ENCODE results near the gene DSCAML1.

Gene DSCAML1

GRCh38 chr11:117744471-117745150 is 52.4 kb downstream of the DSCAML1 start:
- Histone ChIP-seq H3K4me3 (ENCODE audit: low read depth, low read length, poor library complexity, severe bottlenecking) (no peak overlapping the region), H3K9me3 (ENCODE audit: low read length) (no peaks in the 10 kb centered on the region), H3K79me2 (ENCODE audit: insufficient read depth, low read length) (no peaks in the 10 kb centered on the region), H3K4me2 (ENCODE audit: low read length) (no peak overlapping the region), H3F3A (ENCODE audit: insufficient read depth, low read length) (no peaks in the 10 kb centered on the region), H2AFZ (ENCODE audit: low read length) (no peak overlapping the region), H3K9me2 (ENCODE audit: low read depth, low read length) (no peaks in the 10 kb centered on the region), H4K20me1 (ENCODE audit: insufficient read depth, low read length) (no peaks in the 10 kb centered on the region), H3K27ac (ENCODE audit: low read depth, low read length, poor library complexity, severe bottlenecking) (no peak overlapping the region), H3K9ac (ENCODE audit: low read length) (no peak overlapping the region), H3K36me3 (ENCODE audit: insufficient read depth, low read length) (no peaks in the 10 kb centered on the region), H3K27me3 (ENCODE audit: insufficient read depth, low read length) (no peaks in the 10 kb centered on the region), H3K4me1 (ENCODE audit: insufficient read depth, low read length, severe bottlenecking) (no peaks in the 10 kb centered on the region)
- TF ChIP-seq, protein P1, sequence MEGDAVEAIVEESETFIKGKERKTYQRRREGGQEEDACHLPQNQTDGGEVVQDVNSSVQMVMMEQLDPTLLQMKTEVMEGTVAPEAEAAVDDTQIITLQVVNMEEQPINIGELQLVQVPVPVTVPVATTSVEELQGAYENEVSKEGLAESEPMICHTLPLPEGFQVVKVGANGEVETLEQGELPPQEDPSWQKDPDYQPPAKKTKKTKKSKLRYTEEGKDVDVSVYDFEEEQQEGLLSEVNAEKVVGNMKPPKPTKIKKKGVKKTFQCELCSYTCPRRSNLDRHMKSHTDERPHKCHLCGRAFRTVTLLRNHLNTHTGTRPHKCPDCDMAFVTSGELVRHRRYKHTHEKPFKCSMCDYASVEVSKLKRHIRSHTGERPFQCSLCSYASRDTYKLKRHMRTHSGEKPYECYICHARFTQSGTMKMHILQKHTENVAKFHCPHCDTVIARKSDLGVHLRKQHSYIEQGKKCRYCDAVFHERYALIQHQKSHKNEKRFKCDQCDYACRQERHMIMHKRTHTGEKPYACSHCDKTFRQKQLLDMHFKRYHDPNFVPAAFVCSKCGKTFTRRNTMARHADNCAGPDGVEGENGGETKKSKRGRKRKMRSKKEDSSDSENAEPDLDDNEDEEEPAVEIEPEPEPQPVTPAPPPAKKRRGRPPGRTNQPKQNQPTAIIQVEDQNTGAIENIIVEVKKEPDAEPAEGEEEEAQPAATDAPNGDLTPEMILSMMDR (IDR thresholded peaks at IDR 0.05; ENCODE audit: low read length) = no peak
- TF ChIP-seq EZH2 (IDR thresholded peaks at IDR 0.05; ENCODE audit: borderline replicate concordance, low read length) = no peak

DNA sequence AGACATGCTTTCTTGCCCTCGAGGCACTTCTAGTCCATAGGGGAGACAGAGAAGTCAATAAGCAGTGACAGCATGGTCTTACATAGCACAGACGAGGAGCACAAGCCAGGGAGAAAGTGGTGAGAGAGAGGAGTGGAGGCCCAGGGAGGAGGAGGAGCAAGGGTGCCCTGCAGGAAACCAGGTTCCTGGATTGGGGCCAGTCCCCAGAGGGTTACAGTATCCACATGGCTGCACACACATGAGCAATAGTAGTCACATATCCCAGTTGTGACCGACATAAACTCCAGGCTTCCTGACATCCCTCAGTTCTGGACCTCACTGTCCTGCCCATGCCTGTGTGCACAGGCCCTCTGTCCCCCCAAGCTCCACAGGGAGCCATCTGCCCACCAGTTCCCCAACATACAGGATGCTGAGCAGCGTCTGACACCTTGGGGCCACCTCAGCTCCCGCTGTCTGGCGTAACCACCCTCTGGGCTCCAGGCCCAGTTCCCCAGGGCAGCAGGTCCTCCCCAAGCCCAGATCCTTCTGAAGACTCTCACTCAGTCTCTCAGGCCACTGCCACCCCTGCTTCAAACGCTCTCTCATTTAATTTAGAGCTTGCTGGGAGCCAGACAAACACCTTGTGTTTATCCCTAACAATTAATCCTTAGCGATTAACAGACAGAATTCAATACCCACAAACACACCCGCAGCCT is 53.7 kb downstream of the DSCAML1 start:
- H3K4me2 ChIP-seq (ENCODE audit: low read length) = no peak overlapping the region
- no peak overlapping the region for H3K9ac ChIP-seq (ENCODE audit: low read length)
- TF ChIP-seq, protein P1 (IDR thresholded peaks at IDR 0.05; ENCODE audit: low read length) = no peak
- TF ChIP-seq EZH2 (IDR thresholded peaks at IDR 0.05; ENCODE audit: borderline replicate concordance, low read length) = no peak
- H3K4me1 ChIP-seq (ENCODE audit: insufficient read depth, low read length, severe bottlenecking) = no peaks in the 10 kb centered on the region
- H2AFZ ChIP-seq (ENCODE audit: low read length) = no peak overlapping the region
- H3K4me3 ChIP-seq (ENCODE audit: low read depth, low read length, poor library complexity, severe bottlenecking) = no peak overlapping the region
- no peaks in the 10 kb centered on the region for H3K9me3 ChIP-seq (ENCODE audit: low read length)
- no peaks in the 10 kb centered on the region for H3F3A ChIP-seq (ENCODE audit: insufficient read depth, low read length)
- no peaks in the 10 kb centered on the region for H3K27me3 ChIP-seq (ENCODE audit: insufficient read depth, low read length)
- no peaks in the 10 kb centered on the region for H4K20me1 ChIP-seq (ENCODE audit: insufficient read depth, low read length)
- no peaks in the 10 kb centered on the region for H3K36me3 ChIP-seq (ENCODE audit: insufficient read depth, low read length)
- H3K9me2 ChIP-seq (ENCODE audit: low read depth, low read length) = no peaks in the 10 kb centered on the region
- no peak overlapping the region for H3K27ac ChIP-seq (ENCODE audit: low read depth, low read length, poor library complexity, severe bottlenecking)
- H3K79me2 ChIP-seq (ENCODE audit: insufficient read depth, low read length) = no peaks in the 10 kb centered on the region

DNA sequence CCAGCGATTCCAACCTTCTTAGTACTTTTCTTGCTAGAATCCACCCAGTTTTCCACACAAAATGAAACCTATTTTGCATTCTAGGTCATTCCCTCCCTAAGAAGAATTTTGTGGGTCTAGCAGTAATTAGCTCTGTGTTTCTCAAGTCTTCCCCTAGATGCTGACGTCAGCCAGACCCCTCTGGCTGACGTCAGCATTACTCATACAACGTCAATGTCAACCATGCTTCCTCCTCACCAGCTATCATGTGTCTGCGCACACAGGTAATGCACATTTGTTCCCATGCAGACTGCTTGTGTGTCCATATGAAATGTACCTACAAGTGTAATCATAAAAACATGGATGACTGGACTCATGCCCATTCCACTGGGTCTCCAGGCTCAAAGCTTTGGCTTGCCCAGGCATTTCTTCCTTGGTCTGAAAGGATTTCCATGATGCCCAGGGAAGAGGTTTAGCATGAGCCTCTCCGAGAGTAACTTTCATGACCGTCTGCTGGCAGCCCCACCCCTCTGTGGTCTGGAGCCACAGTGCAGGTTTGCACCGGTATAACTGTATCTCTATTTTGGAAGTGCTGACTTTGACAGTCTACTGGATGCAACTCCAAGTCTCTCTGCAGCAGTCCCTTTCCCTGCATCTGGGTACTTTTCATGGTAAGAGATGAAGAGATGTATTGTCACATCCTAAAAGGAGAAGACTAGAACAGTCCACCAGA is 58.6 kb downstream of the DSCAML1 start:
- Histone ChIP-seq H3K4me3 (ENCODE audit: low read depth, low read length, poor library complexity, severe bottlenecking) (no peak overlapping the region), H3K27ac (ENCODE audit: low read depth, low read length, poor library complexity, severe bottlenecking) (no peak overlapping the region), H2AFZ (ENCODE audit: low read length) (no peak overlapping the region), H3K79me2 (ENCODE audit: insufficient read depth, low read length) (no peaks in the 10 kb centered on the region), H4K20me1 (ENCODE audit: insufficient read depth, low read length) (no peaks in the 10 kb centered on the region), H3K9me2 (ENCODE audit: low read depth, low read length) (no peaks in the 10 kb centered on the region), H3K4me2 (ENCODE audit: low read length) (no peak overlapping the region), H3K27me3 (ENCODE audit: insufficient read depth, low read length) (no peaks in the 10 kb centered on the region), H3K9me3 (ENCODE audit: low read length) (no peaks in the 10 kb centered on the region), H3K4me1 (ENCODE audit: insufficient read depth, low read length, severe bottlenecking) (no peaks in the 10 kb centered on the region), H3K36me3 (ENCODE audit: insufficient read depth, low read length) (no peaks in the 10 kb centered on the region), H3F3A (ENCODE audit: insufficient read depth, low read length) (no peaks in the 10 kb centered on the region), H3K9ac (ENCODE audit: low read length) (no peak overlapping the region)
- TF ChIP-seq EZH2 (IDR thresholded peaks at IDR 0.05; ENCODE audit: borderline replicate concordance, low read length) = no peak
- TF ChIP-seq, protein P1 (IDR thresholded peaks at IDR 0.05; ENCODE audit: low read length) = no peak

All from OCI-LY1 (cell line).